Neural progenitor cell (in vitro differentiated cells): ENCODE measurements around the gene YPEL4.
"Not testable (repeated sequence)": the region's sequence is repeated elsewhere in the genome, so short reads cannot be mapped to it uniquely, and the experiment has no call there.

Experiments used
- EZH2 ChIP-seq: fragments of 200-600 bp; sonication (generic); IDR thresholded peaks from 2 replicates; pipeline ENCODE4 v1.6.1; 2017; ENCODE audit warnings: antibody characterized with exemption, mild to moderate bottlenecking, moderate library complexity
- TF ChIP-seq, protein P1 (sequence below): fragments of 200-600 bp; sonication (generic); IDR thresholded peaks from 2 replicates; pipeline ENCODE4 v1.5.1; 2017; ENCODE audit warnings: antibody characterized with exemption, mild to moderate bottlenecking

DNA sequence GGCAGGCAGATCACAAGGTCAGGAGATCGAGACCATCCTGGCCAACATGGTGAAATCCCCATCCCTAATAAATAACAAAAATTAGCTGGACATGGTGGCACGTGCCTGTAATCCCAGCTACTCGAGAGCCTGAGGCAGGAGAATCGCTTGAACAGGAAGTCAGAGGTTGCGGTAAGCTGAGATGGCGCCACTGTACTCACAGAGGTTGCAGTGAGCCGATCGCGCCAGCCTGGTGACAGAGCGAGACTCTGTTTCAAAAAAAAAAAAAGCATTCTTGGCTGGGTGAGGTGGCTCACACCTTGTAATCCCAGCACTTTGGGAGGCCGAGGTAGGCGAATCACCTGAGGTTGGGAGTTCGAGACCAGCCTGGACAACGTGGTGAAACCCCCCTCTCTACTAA is 2.5 kb upstream of the YPEL4 start:
- TF ChIP-seq, protein P1, sequence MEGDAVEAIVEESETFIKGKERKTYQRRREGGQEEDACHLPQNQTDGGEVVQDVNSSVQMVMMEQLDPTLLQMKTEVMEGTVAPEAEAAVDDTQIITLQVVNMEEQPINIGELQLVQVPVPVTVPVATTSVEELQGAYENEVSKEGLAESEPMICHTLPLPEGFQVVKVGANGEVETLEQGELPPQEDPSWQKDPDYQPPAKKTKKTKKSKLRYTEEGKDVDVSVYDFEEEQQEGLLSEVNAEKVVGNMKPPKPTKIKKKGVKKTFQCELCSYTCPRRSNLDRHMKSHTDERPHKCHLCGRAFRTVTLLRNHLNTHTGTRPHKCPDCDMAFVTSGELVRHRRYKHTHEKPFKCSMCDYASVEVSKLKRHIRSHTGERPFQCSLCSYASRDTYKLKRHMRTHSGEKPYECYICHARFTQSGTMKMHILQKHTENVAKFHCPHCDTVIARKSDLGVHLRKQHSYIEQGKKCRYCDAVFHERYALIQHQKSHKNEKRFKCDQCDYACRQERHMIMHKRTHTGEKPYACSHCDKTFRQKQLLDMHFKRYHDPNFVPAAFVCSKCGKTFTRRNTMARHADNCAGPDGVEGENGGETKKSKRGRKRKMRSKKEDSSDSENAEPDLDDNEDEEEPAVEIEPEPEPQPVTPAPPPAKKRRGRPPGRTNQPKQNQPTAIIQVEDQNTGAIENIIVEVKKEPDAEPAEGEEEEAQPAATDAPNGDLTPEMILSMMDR, result not testable (repeated sequence)
- TF ChIP-seq EZH2, result not testable (repeated sequence)
